GM18519 (cell line): ENCODE data around the gene TLCD3B.
"Not testable (repeated sequence)": the region's sequence is repeated elsewhere in the genome, so short reads cannot be mapped to it uniquely, and the experiment has no call there.

Experiments used
- ATAC-seq: cut with Tn5 transposase; IDR thresholded peaks from one replicate; pipeline ENCODE4 v1.9.1; 2021; ENCODE audit warnings: mild to moderate bottlenecking, moderate library complexity; ENCODE audit not compliant: unreplicated experiment, low FRiP score

Gene TLCD3B

DNA sequence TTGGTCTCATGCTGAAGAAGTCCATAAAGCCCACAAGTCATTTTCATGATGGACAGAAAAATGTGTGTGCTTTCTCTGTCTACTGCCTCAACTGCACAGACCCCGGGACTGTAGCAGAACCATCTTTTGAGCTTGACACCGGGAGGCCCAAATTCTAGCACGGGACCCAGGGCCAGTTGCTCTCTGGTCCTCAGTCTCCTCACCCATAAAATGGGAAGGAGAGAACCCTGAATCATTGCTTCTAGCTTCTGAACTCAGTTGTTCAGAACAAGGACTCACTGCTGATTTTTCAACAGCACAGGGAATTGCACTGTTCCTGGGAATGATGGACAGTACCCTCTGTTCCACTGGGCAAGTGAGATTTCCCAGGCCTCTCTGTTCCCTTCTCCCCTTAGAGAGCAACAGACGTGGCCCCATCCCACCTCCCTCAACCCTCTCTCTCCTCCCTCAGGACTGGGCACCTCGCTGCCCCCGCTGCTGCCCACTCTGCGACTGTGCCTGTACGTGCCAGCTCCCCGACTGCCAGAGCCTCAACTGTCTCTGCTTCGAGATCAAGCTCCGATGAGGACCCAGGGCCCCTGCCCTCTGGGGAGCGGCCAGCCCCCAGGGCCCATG lies 32.3 kb upstream of the TLCD3B start:
- ATAC-seq = no peak

DNA sequence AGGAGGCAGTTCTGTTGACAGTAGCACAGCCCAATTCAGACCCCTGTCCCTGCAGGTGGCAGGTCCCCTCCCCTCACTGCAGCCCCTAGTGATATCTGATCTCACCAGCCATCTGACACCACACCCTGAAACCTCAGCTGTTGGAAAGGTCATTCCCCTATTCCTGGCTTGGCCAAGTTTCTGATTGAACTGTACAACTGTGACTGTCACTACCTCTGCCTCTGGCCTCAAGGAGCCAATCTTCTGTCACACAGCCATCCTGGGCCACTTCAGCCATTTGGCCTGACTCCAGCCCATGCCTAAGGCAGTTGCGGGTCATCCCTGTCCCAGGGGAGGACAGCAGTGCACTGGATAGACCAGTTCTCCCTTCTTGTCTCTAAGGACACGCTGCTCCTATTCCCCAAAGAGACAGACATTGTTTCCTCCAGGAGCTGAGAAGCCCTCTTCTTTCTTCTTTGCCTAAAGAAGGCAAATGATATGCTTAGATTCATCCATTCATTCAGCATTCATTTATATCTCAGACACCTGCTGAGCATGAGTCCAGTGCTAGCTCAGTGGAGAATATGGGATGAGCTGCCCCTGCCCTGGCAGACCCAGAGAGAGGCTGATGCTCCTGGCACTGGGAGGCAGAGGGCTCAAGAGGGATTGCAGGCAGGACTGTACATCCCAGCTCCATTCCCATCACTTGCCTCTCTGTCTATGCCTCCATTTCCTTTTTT lies 29.9 kb upstream of the TLCD3B start:
- no peak for ATAC-seq

DNA sequence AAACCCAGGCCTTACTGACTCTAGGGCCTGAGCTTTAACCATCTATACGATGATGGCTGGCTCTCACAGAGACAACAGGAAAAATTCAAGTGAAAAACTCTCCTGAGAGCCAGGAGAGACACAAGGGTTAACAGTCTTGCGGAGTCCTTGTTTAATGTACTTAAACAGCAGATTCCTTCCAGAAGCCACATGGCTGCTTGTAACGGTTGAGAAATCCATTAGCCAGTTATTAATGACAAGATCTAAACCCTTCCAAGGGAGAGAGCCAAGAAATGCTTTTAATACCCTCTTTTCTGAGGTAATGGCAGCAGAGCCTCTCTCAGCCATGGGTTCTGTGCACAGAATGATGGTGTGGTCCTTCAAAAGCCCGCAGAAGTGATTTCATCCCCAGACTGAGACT lies 29.3 kb upstream of the TLCD3B start:
- ATAC-seq = no peak

DNA sequence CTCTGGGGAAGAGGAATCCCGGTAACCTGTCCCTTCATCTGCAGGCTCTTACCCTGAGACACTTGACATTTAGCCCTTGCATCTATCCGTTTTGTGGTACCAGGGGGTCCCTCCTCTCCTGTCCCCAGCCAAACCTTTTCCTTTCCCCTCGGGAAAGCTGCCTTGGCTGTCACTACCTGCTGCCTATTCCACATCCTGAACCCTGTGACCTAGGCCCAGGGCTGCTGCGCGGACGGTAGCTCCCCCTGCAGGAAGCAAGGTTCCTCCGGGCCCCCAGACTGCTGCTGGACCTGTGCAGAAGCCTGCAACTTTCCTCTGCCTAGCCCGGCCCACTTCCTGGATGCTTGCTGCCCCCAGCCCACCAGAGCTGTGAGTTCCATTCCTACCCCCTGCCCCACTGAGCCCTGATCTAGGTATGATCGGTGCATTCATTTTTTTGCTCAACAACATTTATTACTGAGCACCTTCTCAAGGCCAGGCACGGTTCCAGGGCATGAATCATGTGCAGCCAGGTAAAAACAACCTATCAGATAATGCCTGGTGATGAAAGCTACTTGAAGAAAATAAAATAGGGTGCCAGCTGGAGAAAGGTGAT lies 24.0 kb upstream of the TLCD3B start:
- no peak for ATAC-seq

DNA sequence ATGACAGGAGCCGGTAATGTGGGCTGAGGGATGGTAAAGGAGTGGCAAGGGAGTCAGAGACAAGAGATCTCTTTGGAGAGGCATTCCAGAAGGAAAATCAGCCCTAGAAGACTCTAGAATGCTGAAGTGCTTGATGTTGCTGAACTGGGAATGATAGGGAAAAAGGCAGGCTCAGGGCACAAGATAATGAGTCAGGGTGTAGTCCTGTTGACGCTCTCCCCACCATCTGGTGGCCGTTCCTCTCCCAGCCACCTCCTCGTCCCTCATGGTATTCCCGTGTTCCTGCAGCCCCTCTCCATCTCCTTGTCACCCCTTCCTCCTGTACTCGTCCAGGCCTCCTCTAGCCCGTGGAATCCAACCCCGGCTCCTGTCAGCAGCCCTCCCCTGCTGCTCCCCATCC lies 23.4 kb upstream of the TLCD3B start:
- ATAC-seq = no peak

DNA sequence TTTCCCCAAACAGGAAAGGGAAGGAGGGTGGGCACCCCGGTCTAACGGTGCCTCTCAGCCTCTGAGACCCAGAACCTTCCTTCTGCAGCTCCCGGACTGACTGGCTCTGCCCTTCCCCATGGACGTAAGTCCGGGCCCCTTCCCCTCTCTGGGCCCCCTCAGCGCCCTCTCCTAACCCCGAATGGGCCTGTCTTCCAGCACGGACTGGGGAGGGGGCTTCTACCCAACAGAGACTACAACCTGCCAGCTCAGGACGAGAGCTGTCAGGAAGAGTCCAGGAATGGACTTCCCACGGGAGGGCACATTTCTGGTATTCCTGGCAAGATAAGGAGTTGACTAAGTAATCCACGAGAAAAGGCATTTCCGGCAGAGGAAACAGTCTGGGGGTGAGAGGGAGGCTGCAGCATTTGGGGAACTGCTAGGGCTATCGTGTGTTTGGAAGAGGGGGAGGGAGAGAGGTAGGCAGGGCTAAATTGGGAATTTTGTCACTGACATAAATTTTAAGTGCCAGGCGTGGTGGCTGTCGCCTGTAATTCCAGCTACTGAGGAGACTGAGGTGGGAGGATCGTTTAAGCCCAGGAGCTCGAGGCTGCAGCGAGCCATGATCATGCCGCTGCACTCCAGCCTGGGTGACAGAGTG lies 22.4 kb upstream of the TLCD3B start:
- no peak for ATAC-seq

DNA sequence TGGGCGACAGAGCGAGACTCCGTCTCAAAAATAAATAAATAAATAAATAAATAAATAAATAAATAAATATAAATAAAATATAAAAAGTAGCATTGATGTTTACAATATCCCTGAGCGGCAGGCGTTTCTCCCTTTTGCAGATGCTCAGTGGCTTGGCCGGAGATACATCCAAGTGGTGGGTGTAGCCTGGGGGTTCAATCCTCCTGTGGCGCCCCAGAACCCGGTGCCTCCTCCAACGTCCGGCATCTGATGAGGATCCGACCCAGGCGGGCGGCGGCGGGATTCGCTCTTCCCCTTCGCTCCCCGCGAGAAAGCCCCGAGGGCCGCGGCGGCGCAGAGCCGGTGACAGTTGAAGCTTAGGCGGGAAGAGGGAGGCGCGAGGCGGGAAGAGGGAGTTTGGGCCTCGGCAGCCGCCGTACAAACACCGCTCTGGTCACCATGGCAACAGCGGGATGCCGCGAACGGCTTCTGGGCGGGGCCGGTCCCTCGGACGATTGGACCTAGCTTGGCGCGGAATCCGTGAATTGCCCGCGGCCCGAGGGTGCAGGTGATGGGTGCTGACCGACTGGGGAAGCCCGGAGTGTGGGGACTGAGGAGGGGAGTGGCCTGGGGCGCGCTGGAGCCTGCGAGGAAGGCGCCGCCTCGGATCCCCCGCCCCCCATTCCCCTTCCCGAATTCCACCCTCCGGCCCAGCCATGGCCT lies 21.8 kb upstream of the TLCD3B start:
- no peak for ATAC-seq

DNA sequence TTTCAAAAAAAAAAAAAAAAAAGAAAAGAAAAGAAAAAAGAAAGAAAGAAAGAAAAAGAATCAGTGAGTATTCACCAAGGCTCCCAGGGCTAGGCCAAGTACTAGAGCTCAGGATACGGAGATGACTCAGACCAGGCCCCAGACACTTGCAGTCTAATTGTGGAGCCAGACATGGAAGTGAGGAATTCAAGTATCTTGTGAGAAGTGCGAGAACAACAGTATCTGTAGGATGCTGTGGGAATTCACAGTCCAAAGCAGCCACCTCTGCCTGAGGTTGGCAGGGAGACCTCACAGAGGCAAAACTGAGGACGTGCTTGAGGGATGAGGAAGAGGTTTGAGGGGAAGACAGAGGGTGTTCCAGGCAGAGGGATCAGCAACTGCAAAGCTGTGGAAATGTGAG lies 20.4 kb upstream of the TLCD3B start:
- ATAC-seq = no peak

DNA sequence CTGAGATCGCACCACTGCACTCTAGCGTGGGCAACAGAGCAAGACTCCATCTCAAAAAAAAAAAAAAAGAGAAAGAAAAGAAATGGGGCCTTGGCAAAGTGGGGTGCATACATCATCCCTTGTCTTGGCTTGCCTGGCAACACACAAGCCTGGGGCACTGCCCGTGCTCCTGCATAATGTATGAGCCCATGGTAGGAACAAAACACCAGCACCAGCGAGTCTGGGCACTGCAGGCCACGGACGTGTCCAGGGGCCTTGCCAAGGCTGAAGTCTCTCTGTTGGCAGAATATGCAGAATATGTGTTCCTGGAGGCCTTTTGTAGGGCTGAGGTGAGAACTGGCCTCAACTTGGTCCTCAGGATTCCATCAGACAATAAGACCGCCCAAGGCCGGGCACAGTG lies 18.8 kb upstream of the TLCD3B start:
- no peak for ATAC-seq

DNA sequence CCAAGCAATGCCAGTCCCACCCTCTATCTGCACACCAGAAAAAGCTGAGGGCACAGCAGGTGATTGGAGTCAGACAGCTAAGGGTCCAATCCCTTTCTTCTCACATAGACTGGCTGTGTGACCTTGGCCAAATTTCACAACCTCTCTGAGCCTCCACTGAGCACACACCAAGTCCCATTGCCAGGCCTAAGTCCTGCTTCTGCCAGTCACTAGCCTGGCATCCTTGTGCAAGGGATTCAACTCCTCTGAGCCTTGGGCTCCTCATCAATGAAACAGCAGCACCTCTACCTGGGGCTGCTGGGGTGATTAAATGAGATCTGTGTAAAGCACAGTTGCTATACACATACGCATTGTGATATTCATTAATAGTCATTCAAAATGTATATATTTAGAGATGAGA lies 15.5 kb upstream of the TLCD3B start:
- ATAC-seq = no peak

DNA sequence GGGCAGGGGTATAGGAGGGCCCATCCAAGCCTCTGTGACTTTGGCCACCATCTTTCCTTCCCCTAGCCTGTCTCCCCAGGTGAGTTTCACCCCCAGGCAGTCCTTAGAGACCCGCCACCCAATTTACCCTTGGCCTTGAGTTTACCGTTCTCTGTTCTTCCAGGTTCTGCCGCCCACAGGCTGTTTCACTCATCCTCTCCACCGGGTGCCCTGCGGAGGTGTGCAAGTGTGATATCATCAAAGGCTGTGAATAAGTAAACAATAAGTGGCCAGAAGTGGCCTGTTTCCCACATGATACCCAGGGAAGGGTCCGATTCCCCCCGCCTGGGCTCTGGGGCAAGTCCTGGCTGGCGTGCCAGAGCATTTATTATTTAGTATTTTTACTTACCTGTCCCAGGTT lies 15.1 kb upstream of the TLCD3B start:
- no peak for ATAC-seq

DNA sequence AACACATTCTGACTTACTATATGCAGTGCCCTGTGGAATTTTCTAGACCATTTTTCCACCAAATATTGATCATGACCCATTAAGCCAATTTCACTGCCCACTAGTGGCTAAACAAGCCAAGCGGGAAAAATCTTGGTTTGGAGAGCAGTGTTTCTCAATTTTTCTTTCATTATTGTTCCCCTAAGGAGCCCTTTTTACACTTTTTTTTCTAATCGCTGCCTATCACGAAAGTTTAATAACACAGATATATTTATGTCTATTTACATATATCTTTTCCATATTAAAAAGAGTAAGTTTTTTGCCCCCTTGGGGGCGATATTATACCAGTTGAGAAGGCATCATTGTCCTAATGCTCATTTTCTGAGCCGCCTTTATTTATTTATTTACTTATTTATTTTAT lies 10.8 kb upstream of the TLCD3B start:
- ATAC-seq = no peak

DNA sequence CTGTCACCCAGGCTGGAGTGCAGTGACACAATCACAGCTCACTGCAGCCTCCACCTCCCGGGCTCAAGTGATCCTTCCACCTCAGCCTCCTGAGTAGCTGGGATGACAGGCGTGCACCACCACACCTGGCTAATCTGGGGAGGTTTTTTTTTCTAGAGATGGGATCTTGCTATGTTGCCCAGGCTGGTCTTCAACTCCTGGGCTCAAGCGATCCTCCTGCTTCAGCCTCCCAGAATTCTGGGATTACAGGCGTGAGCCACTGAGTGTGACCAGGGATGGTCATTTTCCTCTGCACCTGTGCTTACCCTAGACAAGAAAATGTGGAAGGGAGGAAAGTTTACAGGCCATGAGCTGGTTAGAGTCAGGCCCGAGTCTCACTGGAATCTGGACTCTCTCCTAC lies 9.6 kb upstream of the TLCD3B start:
- not testable (repeated sequence) for ATAC-seq

DNA sequence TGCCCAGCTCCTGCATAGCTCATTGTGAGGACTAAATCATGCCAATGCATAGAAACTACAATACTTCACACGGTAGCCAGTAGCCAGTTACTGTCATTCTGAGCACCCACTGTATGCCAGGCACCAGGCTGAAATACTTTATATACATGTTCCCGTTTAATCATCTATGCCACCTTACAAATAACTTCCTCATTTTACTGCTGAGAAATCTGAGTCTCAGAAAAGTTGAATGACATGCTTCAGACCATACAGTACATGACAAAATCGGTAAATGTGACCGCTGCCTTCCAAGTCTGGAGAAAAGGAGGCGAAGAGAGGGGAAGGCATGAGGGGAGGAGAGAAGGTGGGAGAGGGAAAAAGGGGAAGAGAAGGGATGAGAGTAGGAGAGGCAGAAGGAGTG lies 9.2 kb upstream of the TLCD3B start:
- ATAC-seq = no peak

DNA sequence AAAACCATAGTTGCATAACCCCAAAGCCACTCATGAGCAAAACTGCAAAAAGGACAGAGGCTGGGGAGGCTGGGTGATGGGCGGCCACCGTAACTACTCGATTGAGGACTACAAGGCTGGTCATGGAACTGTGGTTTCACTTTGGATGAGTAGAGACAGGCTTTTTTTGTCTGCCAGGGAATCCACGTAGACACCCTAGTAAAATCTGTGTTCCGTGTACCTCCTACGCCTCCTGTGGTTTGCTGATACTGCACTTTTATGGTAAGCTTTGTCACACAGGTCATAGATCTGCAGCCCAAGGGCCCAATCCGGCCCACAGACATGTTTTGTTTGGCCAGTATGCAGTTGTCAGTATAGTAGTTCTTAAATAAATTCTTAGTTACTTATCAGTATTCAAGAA lies 2.2 kb upstream of the TLCD3B start:
- no peak for ATAC-seq

DNA sequence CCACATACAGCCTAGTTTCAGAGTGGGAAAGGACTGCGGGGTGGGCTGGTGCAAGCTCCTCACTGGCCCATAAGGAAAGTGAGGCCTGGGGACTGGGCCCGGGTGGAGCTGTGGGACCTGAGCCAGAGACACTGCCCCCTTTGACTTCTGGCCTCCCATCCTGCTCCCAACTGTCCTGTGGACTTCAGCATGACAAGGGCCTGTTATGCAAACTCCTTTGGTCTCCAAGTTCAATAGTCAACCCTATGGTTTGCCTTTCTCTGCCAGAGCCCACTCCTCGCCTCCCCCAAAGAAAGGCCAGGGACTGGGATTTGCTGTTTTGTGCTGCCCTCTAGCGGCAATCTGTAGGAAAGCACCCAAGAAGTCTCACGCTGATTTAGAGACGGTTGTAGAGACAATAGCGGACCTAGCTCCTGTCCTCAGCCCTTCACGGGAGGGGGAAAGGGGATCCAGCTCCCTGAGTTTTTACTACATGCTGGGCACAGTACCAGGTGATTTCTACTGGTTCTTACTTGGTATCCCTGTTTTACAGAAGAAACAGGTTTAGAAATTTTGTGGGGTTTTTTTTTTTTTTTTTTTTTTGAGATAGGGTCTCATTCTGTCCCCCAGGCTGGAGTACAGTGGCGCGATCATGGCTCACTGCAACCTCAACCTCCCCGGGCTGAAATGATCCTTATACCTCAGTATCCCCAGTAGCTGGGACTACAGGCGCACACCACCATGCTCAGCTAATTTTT lies 1.2 kb upstream of the TLCD3B start:
- no peak for ATAC-seq

DNA sequence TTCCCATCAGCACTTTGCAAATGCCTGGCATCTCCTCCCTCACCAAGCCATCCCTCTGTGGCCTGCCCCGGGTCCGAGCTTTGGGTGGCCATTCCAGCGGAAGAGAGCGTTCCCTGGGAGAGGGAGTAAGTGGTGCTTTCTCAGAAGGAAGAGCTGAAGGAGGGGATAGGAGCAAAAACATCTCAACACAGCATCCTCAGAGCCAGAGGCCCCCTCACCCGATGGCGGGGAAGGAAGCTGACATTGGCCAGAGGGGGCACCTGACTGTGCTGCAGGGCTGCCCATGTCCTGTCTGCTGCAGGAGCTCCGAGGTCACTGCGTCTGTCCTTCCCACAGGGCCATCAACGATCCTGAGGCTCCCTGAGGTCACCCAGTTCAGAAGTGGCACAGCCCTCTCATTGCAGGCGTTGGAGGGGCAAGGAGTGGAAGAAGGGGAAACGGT lies 427 bp upstream of the TLCD3B start:
- no peak for ATAC-seq

DNA sequence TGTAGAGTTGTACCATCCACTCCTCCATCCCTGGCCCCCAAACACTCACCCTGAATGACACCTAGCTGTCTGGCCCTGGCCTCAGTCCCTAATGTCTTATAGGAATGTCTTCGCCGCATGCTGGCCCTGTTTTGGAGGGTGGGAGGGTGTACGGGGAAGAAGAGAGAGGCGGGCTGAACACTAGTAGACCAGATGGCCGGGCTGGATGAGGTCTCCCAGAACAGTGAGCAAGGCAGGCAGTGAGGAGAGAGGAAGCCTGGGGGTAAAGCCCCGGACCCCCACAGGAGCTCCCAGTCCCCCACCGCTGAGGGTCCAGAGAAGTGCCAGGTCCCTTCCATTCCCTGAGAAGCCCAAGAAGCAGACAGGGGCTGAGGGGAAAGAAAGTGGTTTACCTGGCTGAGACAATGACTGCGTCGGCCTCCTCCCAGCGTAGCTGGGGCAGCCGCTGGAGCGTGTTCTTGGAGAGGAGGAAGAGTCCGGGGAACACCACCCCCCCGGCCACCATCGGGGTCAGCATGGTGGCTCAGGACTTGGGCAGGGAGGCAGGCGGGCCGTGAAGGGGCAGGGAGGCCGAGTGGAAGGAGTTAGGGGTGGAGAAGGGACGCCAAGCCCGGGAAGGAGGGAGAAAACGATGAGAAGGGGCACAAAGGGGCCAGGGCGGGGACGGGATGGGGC lies 923 bp downstream of the TLCD3B start:
- no peak for ATAC-seq

DNA sequence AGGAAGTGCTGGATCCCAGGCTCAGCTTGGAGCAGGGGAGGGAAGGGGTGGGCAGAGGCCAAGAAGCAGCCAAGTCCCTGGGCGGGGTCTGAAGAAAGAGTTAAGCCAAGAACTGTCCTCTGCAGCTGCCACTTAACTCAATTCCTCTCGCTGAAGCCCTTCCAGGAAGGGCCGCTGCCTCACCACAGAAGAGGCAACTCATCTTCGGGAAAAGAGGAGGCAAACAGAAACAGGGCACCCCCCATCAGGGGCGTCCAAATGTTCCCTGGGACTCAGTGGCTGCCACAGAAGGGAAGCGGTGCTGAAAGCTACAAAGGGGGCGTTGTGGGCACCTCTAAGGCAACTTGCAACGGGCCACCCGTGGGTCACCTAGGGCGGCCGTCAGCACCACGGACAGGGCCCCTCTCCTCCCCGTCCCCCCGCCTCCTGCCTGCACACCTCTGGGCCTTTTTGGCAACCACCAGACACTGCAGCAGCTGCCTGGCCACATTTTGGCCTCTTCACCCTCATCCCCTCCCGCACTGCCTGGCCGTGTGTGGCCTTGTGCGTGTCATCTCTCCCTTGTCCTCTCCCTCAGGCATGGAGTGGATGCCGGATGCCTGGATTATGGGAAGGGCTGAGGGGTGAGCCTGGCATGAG lies 2.5 kb downstream of the TLCD3B start:
- ATAC-seq = no peak
